Measurements from ENCODE around the gene GALNT16. TPM values are rescaled to one million over a fixed set of nuclear protein-coding genes. Genes with fewer than 3 reads are reported as not detected.

GALNT16 gene
- polyA plus RNA-seq, 1 donor (not counting 4 experiments of a cell fraction or from before 2014, with no cell fraction given): not detected

DNA sequence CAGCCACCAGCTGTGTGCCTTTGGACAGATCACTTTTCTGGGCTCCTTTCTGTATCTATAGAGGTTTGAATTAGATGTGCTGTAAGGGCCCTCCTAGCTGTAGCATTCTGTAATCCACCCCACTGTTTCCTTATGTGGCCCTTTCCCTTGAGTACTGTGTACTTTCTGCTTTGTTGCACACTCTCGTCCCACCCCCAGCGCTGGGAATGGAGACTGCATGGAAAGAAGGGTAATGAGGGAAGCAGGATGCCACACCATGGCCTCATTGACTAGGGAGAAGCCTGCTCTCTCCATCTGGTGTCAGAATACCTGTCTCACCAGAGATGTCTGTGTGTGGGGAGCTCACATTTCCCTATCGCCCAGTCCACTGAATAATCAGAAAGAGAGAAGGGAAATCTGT lies 13.6 kb upstream of the GALNT16 start:
- Histone ChIP-seq H3K4me1 (ENCODE audit: control insufficient read depth, extremely low read depth, insufficient read depth, low read length) (no peaks in the 10 kb centered on the region), H3K27ac (ENCODE audit: control insufficient read depth, insufficient read depth, low read length) (no peak overlapping the region), H3K36me3 (ENCODE audit: control insufficient read depth in 2 of 2, extremely low read depth in 1 of 2, insufficient read depth in 2 of 2, low read length in 2 of 2) (peaks cover 0 to 8% of the 10 kb centered on the region in 2 experiments), H3K4me3 (ENCODE audit: control insufficient read depth in 2 of 3, extremely low read depth in 1 of 3, insufficient read depth in 2 of 3, low read depth in 1 of 3, low read length in 3 of 3) (no peak overlapping the region), H3K9me1 (ENCODE audit: control insufficient read depth, extremely low read depth, insufficient read depth, low read length) (no peaks in the 10 kb centered on the region), H2AFZ (ENCODE audit: control insufficient read depth, low read length) (no peak overlapping the region), H3K4me2 (ENCODE audit: control insufficient read depth, extremely low read depth, insufficient read depth, low read depth, low read length) (no peak overlapping the region), H3K27me3 (ENCODE audit: control insufficient read depth, extremely low read depth, insufficient read depth, low read length) (no peaks in the 10 kb centered on the region), H3K9ac (ENCODE audit: control insufficient read depth, extremely low read depth, insufficient read depth, low read length) (no peak overlapping the region), H4K20me1 (ENCODE audit: control insufficient read depth, extremely low read depth, insufficient read depth, low read length) (no peaks in the 10 kb centered on the region), H3K79me2 (ENCODE audit: control insufficient read depth, insufficient read depth, low read length) (no peaks in the 10 kb centered on the region), H3K9me3 (ENCODE audit: control insufficient read depth, low read depth, low read length) (no peaks in the 10 kb centered on the region)
- DNase-seq (ENCODE audit: low read depth, low spot score) (no peak), FAIRE-seq (no peak)
- dilution Hi-C loops (cut with MboI; ENCODE audit: extremely low pct_ligation_motif_present, low sequenced_read_pairs): no loop called here
- TF ChIP-seq, protein P1, sequence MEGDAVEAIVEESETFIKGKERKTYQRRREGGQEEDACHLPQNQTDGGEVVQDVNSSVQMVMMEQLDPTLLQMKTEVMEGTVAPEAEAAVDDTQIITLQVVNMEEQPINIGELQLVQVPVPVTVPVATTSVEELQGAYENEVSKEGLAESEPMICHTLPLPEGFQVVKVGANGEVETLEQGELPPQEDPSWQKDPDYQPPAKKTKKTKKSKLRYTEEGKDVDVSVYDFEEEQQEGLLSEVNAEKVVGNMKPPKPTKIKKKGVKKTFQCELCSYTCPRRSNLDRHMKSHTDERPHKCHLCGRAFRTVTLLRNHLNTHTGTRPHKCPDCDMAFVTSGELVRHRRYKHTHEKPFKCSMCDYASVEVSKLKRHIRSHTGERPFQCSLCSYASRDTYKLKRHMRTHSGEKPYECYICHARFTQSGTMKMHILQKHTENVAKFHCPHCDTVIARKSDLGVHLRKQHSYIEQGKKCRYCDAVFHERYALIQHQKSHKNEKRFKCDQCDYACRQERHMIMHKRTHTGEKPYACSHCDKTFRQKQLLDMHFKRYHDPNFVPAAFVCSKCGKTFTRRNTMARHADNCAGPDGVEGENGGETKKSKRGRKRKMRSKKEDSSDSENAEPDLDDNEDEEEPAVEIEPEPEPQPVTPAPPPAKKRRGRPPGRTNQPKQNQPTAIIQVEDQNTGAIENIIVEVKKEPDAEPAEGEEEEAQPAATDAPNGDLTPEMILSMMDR (optimal IDR thresholded peaks at IDR 0.05 in 1 of 3, IDR thresholded peaks at IDR 0.05 in 1 of 3, conservative IDR thresholded peaks at IDR 0.05 in 1 of 3; ENCODE audit: extremely low read depth in 1 of 3, insufficient read depth in 2 of 3, low read length in 3 of 3): no peak
- TF ChIP-seq EZH2 (IDR thresholded peaks at IDR 0.05; ENCODE audit: low read length): no peak

GRCh38 chr14:69247676-69248440 lies 12.1 kb upstream of the GALNT16 start:
- Histone ChIP-seq H3K4me1 (ENCODE audit: control insufficient read depth, extremely low read depth, insufficient read depth, low read length) (no peaks in the 10 kb centered on the region), H3K9me3 (ENCODE audit: control insufficient read depth, low read depth, low read length) (no peaks in the 10 kb centered on the region), H3K79me2 (ENCODE audit: control insufficient read depth, insufficient read depth, low read length) (no peaks in the 10 kb centered on the region), H3K27ac (ENCODE audit: control insufficient read depth, insufficient read depth, low read length) (no peak overlapping the region), H3K9me1 (ENCODE audit: control insufficient read depth, extremely low read depth, insufficient read depth, low read length) (no peaks in the 10 kb centered on the region), H2AFZ (ENCODE audit: control insufficient read depth, low read length) (no peak overlapping the region), H3K4me3 (ENCODE audit: control insufficient read depth in 2 of 3, extremely low read depth in 1 of 3, insufficient read depth in 2 of 3, low read depth in 1 of 3, low read length in 3 of 3) (no peak overlapping the region), H3K4me2 (ENCODE audit: control insufficient read depth, extremely low read depth, insufficient read depth, low read depth, low read length) (no peak overlapping the region), H3K9ac (ENCODE audit: control insufficient read depth, extremely low read depth, insufficient read depth, low read length) (no peak overlapping the region), H3K27me3 (ENCODE audit: control insufficient read depth, extremely low read depth, insufficient read depth, low read length) (no peaks in the 10 kb centered on the region), H3K36me3 (ENCODE audit: control insufficient read depth in 2 of 2, extremely low read depth in 1 of 2, insufficient read depth in 2 of 2, low read length in 2 of 2) (peaks cover 0 to 4% of the 10 kb centered on the region in 2 experiments), H4K20me1 (ENCODE audit: control insufficient read depth, extremely low read depth, insufficient read depth, low read length) (no peaks in the 10 kb centered on the region)
- FAIRE-seq: no peak
- TF ChIP-seq, protein P1 (optimal IDR thresholded peaks at IDR 0.05 in 1 of 3, IDR thresholded peaks at IDR 0.05 in 1 of 3, conservative IDR thresholded peaks at IDR 0.05 in 1 of 3; ENCODE audit: extremely low read depth in 1 of 3, insufficient read depth in 2 of 3, low read length in 3 of 3): peak in 1 of 3 experiments; percentile 21
- no peak for TF ChIP-seq EZH2 (IDR thresholded peaks at IDR 0.05; ENCODE audit: low read length)
- dilution Hi-C loops (cut with MboI; ENCODE audit: extremely low pct_ligation_motif_present, low sequenced_read_pairs): no loop called here
- no peak for DNase-seq (ENCODE audit: low read depth, low spot score)
